HG02870 (cell line): ENCODE results near the gene PKHD1.

Experiments
- ATAC-seq: cut with Tn5 transposase; IDR thresholded peaks from one replicate; pipeline ENCODE4 v1.9.1; 2021; ENCODE audit warnings: mild to moderate bottlenecking, moderate library complexity; ENCODE audit not compliant: unreplicated experiment

PKHD1 gene

GRCh38 chr6:52046456-52046855, 41.0 kb downstream of the PKHD1 start:
- ATAC-seq: no peak

- ATAC-seq: no peak
Measured at GRCh38 chr6:52045481-52045880, 41.9 kb downstream of the PKHD1 start.

GRCh38 chr6:52045033-52045432, 42.4 kb downstream of the PKHD1 start:
- ATAC-seq: no peak

GRCh38 chr6:52042141-52042885, 45.1 kb downstream of the PKHD1 start:
- no peak for ATAC-seq

- ATAC-seq: no peak
Measured at GRCh38 chr6:52041134-52041533, 46.3 kb downstream of the PKHD1 start.

- no peak for ATAC-seq
Measured at GRCh38 chr6:52027699-52028098, 59.7 kb downstream of the PKHD1 start.

- no peak for ATAC-seq
Measured at GRCh38 chr6:52024451-52025068, 62.9 kb downstream of the PKHD1 start.

GRCh38 chr6:52022675-52023074, 64.7 kb downstream of the PKHD1 start:
- no peak for ATAC-seq

GRCh38 chr6:52020945-52021570, 66.4 kb downstream of the PKHD1 start:
- no peak for ATAC-seq

GRCh38 chr6:52019881-52020280, 67.5 kb downstream of the PKHD1 start:
- ATAC-seq: no peak

- ATAC-seq: no peak
Measured at GRCh38 chr6:52019092-52019491, 68.3 kb downstream of the PKHD1 start.

GRCh38 chr6:52016915-52017748, 70.3 kb downstream of the PKHD1 start:
- peak; percentile 65 for ATAC-seq

- ATAC-seq: peak; percentile 38
Measured at GRCh38 chr6:52015953-52016352, 71.5 kb downstream of the PKHD1 start.

- no peak for ATAC-seq
Measured at GRCh38 chr6:52014391-52014790, 73.0 kb downstream of the PKHD1 start.

GRCh38 chr6:52013035-52013434, 74.4 kb downstream of the PKHD1 start:
- ATAC-seq: no peak

GRCh38 chr6:52012582-52012981, 74.8 kb downstream of the PKHD1 start:
- ATAC-seq: no peak

GRCh38 chr6:52010806-52011205, 76.6 kb downstream of the PKHD1 start:
- ATAC-seq: no peak

GRCh38 chr6:52010145-52010544, 77.3 kb downstream of the PKHD1 start:
- no peak for ATAC-seq

- ATAC-seq: no peak
Measured at GRCh38 chr6:52009466-52010140, 77.8 kb downstream of the PKHD1 start.

- no peak for ATAC-seq
Measured at GRCh38 chr6:52000064-52000463, 87.3 kb downstream of the PKHD1 start.
